HepG2 (cell line): ENCODE data around the gene EMID1.

Source experiments
- CEBPG ChIP-seq: IDR thresholded peaks from 2 replicates; pipeline ENCODE4 v1.6.1; 2016
- CENPT ChIP-seq: sonication (generic); formaldehyde crosslinking; IDR thresholded peaks from 2 replicates; pipeline ENCODE4 v1.8.0; 2022; ENCODE audit warnings: low read depth, mild to moderate bottlenecking, moderate library complexity, missing genetic modification reagents
- HDAC6 ChIP-seq: fragments of 200-600 bp; sonication (generic); IDR thresholded peaks from 2 replicates; pipeline ENCODE4 v1.7.0; 2017; ENCODE audit warnings: mild to moderate bottlenecking, antibody characterized with exemption, low read length, low read depth
- MAF1 ChIP-seq: sonication (generic); formaldehyde crosslinking; IDR thresholded peaks from 2 replicates; pipeline ENCODE4 v1.5.0; 2020; ENCODE audit warnings: missing genetic modification reagents, borderline replicate concordance
- REPIN1 ChIP-seq: sonication (generic); formaldehyde crosslinking; IDR thresholded peaks from 2 replicates; pipeline ENCODE4 v1.8.0; 2022; ENCODE audit warnings: missing genetic modification reagents, low read depth, mild to moderate bottlenecking, borderline replicate concordance
- SUZ12 ChIP-seq: fragments of 150-350 bp; IDR thresholded peaks from 2 replicates; pipeline ENCODE4 v1.6.1; 2014; ENCODE audit warnings: low read depth, low read length
- ZC3H4 ChIP-seq: sonication (generic); formaldehyde crosslinking; IDR thresholded peaks from 2 replicates; pipeline ENCODE4 v1.4.0; 2020; ENCODE audit warnings: missing genetic modification reagents, borderline replicate concordance
- ZMAT3 ChIP-seq: sonication (generic); formaldehyde crosslinking; conservative IDR thresholded peaks from 2 replicates; pipeline ENCODE4 v1.7.0; 2021; ENCODE audit warnings: missing genetic modification reagents
- TF ChIP-seq, protein P1 (sequence below): sonication (generic); formaldehyde crosslinking; IDR thresholded peaks from 2 replicates; pipeline ENCODE4 v1.4.0; 2020; ENCODE audit warnings: missing genetic modification reagents

DNA sequence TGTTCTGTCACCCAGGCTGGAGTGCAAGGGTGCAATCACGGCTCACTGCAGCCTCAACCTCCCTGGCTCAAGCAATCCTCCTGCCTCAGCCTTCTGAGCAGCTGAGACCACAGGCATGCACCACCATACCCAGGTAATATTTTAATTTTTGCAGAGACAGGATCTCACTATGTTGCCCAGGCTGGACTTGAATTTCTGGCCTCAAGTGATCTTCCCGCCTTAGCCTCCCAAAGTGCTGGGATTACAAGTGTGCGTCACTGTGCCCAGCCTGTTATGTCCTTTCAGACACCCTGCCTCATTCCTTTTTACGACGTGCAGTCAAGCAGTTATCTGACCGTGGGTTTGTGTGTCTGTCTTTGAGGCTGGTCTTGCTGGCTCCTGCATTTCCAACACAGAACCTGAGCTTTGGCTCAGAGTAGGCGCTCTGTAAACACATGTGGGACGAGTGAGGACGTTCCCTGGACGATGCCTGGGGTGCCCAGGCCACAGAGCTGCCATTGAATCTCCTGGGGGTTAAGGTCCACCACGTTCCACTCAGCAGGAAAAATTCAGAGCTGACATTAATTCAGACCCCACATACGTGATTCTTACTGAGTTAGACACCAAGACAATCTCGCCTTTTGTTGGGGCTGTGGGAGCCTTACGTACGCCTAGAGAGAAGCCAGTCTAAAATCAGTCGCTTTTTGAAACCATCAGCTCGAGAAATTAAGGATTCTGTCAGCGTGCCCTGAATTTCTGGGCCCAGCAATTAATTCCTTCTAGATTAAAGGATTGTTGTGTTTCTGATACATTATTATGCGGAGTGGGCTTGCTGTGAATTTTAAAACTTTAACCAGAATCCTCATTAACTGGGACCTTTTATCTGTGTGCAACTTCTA is 21.5 kb upstream of the EMID1 start:
- no peak for TF ChIP-seq MAF1 (CRISPR knock-in tag)
- no peak for TF ChIP-seq ZC3H4
- no peak for TF ChIP-seq ZMAT3
- TF ChIP-seq, protein P1, sequence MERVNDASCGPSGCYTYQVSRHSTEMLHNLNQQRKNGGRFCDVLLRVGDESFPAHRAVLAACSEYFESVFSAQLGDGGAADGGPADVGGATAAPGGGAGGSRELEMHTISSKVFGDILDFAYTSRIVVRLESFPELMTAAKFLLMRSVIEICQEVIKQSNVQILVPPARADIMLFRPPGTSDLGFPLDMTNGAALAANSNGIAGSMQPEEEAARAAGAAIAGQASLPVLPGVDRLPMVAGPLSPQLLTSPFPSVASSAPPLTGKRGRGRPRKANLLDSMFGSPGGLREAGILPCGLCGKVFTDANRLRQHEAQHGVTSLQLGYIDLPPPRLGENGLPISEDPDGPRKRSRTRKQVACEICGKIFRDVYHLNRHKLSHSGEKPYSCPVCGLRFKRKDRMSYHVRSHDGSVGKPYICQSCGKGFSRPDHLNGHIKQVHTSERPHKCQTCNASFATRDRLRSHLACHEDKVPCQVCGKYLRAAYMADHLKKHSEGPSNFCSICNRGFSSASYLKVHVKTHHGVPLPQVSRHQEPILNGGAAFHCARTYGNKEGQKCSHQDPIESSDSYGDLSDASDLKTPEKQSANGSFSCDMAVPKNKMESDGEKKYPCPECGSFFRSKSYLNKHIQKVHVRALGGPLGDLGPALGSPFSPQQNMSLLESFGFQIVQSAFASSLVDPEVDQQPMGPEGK (CRISPR knock-in tag) = no peak
- TF ChIP-seq CEBPG = no peak
- no peak for TF ChIP-seq HDAC6
- no peak for TF ChIP-seq REPIN1
- no peak for TF ChIP-seq CENPT (CRISPR knock-in tag)
- no peak for TF ChIP-seq SUZ12
